ENCODE data around the gene ZSCAN1. TPM values are rescaled to one million over a fixed set of nuclear protein-coding genes. Genes with fewer than 3 reads are reported as not detected.

The ZSCAN1 gene
- total and polyA plus RNA-seq, 4 donors = 0.30 to 1.7 (median 0.88) TPM

- ATAC-seq (ENCODE audit: insufficient read depth, low FRiP score) = no peak
- peaks cover 0 to 10% (median 7%) of the 10 kb centered on the region in 5 donors for H3K4me1 ChIP-seq (ENCODE audit: control insufficient read depth in 5 of 5, insufficient read depth in 5 of 5, low read length in 5 of 5)
- no peaks in the 10 kb centered on the region for H3K36me3 ChIP-seq (ENCODE audit: control insufficient read depth in 4 of 4, insufficient read depth in 4 of 4, low read length in 4 of 4)
- TF ChIP-seq CTCF (IDR thresholded peaks at IDR 0.05; ENCODE audit: control extremely low read depth, extremely low read depth) = no peak
- H3K4me3 ChIP-seq = no peak overlapping the region
- 20 to 23% methylated on average over 8 of the region's 8 CpGs for WGBS, 2 donors
- H3K27me3 ChIP-seq (ENCODE audit: control insufficient read depth in 3 of 3, insufficient read depth in 3 of 3, low read length in 2 of 3) = peaks cover 0 to 4% (median 0%) of the 10 kb centered on the region in 3 donors
- no peak overlapping the region for H3K9ac ChIP-seq (ENCODE audit: insufficient read depth in 1 of 2, low read length in 2 of 2)
- H3K27ac ChIP-seq (ENCODE audit: low read depth in 1 of 2, low read length in 1 of 2) = no peak overlapping the region
- peaks cover 0 to 71% (median 2%) of the 10 kb centered on the region in 4 donors for H3K9me3 ChIP-seq (ENCODE audit: control insufficient read depth in 4 of 4, insufficient read depth in 3 of 4, low read length in 3 of 4)
- DNase-seq = peak; percentile 58 to 71 (median 66)
Measured at GRCh38 chr19:58038688-58039204, 4.9 kb downstream of the ZSCAN1 start.

- DNase-seq = no peak
- ATAC-seq (ENCODE audit: insufficient read depth, low FRiP score) = no peak
Measured at GRCh38 chr19:58040751-58041525, 7.1 kb downstream of the ZSCAN1 start.

GRCh38 chr19:58042495-58043340 is 8.9 kb downstream of the ZSCAN1 start:
- Histone ChIP-seq H3K27ac (ENCODE audit: low read depth in 1 of 2, low read length in 1 of 2) (no peak overlapping the region), H3K4me1 (ENCODE audit: control insufficient read depth in 5 of 5, insufficient read depth in 5 of 5, low read length in 5 of 5) (peaks cover 0 to 10% (median 2%) of the 10 kb centered on the region in 5 donors), H3K4me3 (no peak overlapping the region), H3K9ac (ENCODE audit: insufficient read depth in 1 of 2, low read length in 2 of 2) (no peak overlapping the region), H3K27me3 (ENCODE audit: control insufficient read depth in 3 of 3, insufficient read depth in 3 of 3, low read length in 2 of 3) (no peaks in the 10 kb centered on the region), H3K36me3 (ENCODE audit: control insufficient read depth in 4 of 4, insufficient read depth in 4 of 4, low read length in 4 of 4) (no peaks in the 10 kb centered on the region), H3K9me3 (ENCODE audit: control insufficient read depth in 4 of 4, insufficient read depth in 3 of 4, low read length in 3 of 4) (peaks cover 0 to 81% (median 4%) of the 10 kb centered on the region in 4 donors)
- ATAC-seq (ENCODE audit: insufficient read depth, low FRiP score) (no peak), DNase-seq (peak in 1 of 3 donors; percentile 20)
- no peak for TF ChIP-seq CTCF (IDR thresholded peaks at IDR 0.05; ENCODE audit: control extremely low read depth, extremely low read depth)
- WGBS, 2 donors = 42 to 49% methylated on average over 54 of the region's 54 CpGs

More at GRCh38 chr19:58040751-58041525, 7.1 kb downstream of the ZSCAN1 start:
- no peak for TF ChIP-seq CTCF (IDR thresholded peaks at IDR 0.05; ENCODE audit: control extremely low read depth, extremely low read depth)
- H3K4me3 ChIP-seq = no peak overlapping the region
- H3K4me1 ChIP-seq (ENCODE audit: control insufficient read depth in 5 of 5, insufficient read depth in 5 of 5, low read length in 5 of 5) = peaks cover 0 to 10% (median 2%) of the 10 kb centered on the region in 5 donors
- H3K27me3 ChIP-seq (ENCODE audit: control insufficient read depth in 3 of 3, insufficient read depth in 3 of 3, low read length in 2 of 3) = no peaks in the 10 kb centered on the region
- WGBS, 2 donors = 85 to 87% methylated on average over 21 of the region's 21 CpGs
- no peak overlapping the region for H3K9ac ChIP-seq (ENCODE audit: insufficient read depth in 1 of 2, low read length in 2 of 2)
- H3K36me3 ChIP-seq (ENCODE audit: control insufficient read depth in 4 of 4, insufficient read depth in 4 of 4, low read length in 4 of 4) = no peaks in the 10 kb centered on the region
- H3K27ac ChIP-seq (ENCODE audit: low read depth in 1 of 2, low read length in 1 of 2) = no peak overlapping the region
- H3K9me3 ChIP-seq (ENCODE audit: control insufficient read depth in 4 of 4, insufficient read depth in 3 of 4, low read length in 3 of 4) = peaks cover 0 to 76% (median 3%) of the 10 kb centered on the region in 4 donors

Data from lung (tissue), 12 donors.